HEK293 (cell line): ENCODE results near the gene POLD1.

Experiments
- CTCF ChIA-PET: fragments of 350-600 bp; formaldehyde crosslinking; extraction: SDS; loops from one replicate; lab custom pipeline; 2021; ENCODE audit warnings: antibody characterized with exemption; lab: Yijun Ruan, JAX
- POLR2A ChIA-PET: fragments of 300-600 bp; formaldehyde crosslinking; extraction: SDS; loops from one replicate; lab custom pipeline; 2020; ENCODE audit warnings: antibody characterized with exemption, inconsistent platforms; lab: Yijun Ruan, JAX
- H3K27ac ChIP-seq: fragments of 200-500 bp; sonication (Bioruptor generic); 2 replicates; pipeline ENCODE4 v1.5.1; 2014; ENCODE audit warnings: low read depth, low read length, control low read depth, inconsistent platforms; ENCODE audit errors: extremely low read depth
- H3K36me3 ChIP-seq, 2 experiments: fragments of 200-500 bp in 1 of 2; sonication (Bioruptor generic) in 1 of 2; 1 replicate in 1 of 2; 2 replicates in 1 of 2; pipeline ENCODE4 v1.5.1; 2014 to 2017; ENCODE audit warnings: inconsistent platforms in 2 of 2, low read length in 2 of 2; ENCODE audit not compliant: control insufficient read depth in 2 of 2, insufficient read depth in 1 of 2
- H3K4me1 ChIP-seq: fragments of 200-500 bp; sonication (Bioruptor generic); 2 replicates; pipeline ENCODE4 v1.5.1; 2014; ENCODE audit warnings: mild to moderate bottlenecking, low read length, inconsistent platforms; ENCODE audit not compliant: control insufficient read depth, insufficient read depth
- H3K4me3 ChIP-seq: 2 replicates; pipeline ENCODE4 v1.5.1; 2011; ENCODE audit warnings: low read depth, mild to moderate bottlenecking, control low read depth, low read length, moderate library complexity
- H3K9me3 ChIP-seq: fragments of 200-500 bp; sonication (Bioruptor generic); 2 replicates; pipeline ENCODE4 v1.5.1; 2014; ENCODE audit warnings: low read depth, low read length, inconsistent platforms; ENCODE audit not compliant: control insufficient read depth, insufficient read depth
- GFI1B ChIP-seq: fragments of 450-650 bp; formaldehyde crosslinking; IDR thresholded peaks from 2 replicates; pipeline ENCODE4 v1.5.1; 2016; ENCODE audit warnings: missing biosample characterization, missing genetic modification characterization
- KLF10 ChIP-seq: fragments of 450-650 bp; IDR thresholded peaks from 2 replicates; pipeline ENCODE4 v1.5.1; 2018; ENCODE audit warnings: missing biosample characterization, mild to moderate bottlenecking, missing genetic modification characterization
- KLF7 ChIP-seq: fragments of 450-650 bp; formaldehyde crosslinking; IDR thresholded peaks from 2 replicates; pipeline ENCODE4 v1.5.1; 2016; ENCODE audit warnings: missing biosample characterization, missing genetic modification characterization, borderline replicate concordance
- KLF8 ChIP-seq: fragments of 450-650 bp; formaldehyde crosslinking; IDR thresholded peaks from 2 replicates; pipeline ENCODE4 v1.5.1; 2016; ENCODE audit warnings: missing biosample characterization, missing genetic modification characterization
- PRDM1 ChIP-seq: fragments of 450-650 bp; formaldehyde crosslinking; IDR thresholded peaks from 2 replicates; pipeline ENCODE4; 2016; ENCODE audit warnings: missing biosample characterization, missing genetic modification characterization
- PRDM2 ChIP-seq: fragments of 450-650 bp; formaldehyde crosslinking; IDR thresholded peaks from 2 replicates; pipeline ENCODE4 v1.5.1; 2016; ENCODE audit warnings: missing biosample characterization, missing genetic modification characterization, borderline replicate concordance
- RBAK ChIP-seq: fragments of 450-650 bp; formaldehyde crosslinking; IDR thresholded peaks from 2 replicates; pipeline ENCODE4 v1.5.1; 2016; ENCODE audit warnings: missing biosample characterization, missing genetic modification characterization
- SP3 ChIP-seq: fragments of 450-650 bp; formaldehyde crosslinking; IDR thresholded peaks from 2 replicates; pipeline ENCODE4 v1.5.1; 2016; ENCODE audit warnings: missing biosample characterization, missing genetic modification characterization
- ZBTB11 ChIP-seq: fragments of 450-650 bp; formaldehyde crosslinking; conservative IDR thresholded peaks from 2 replicates; pipeline ENCODE4 v1.5.1; 2016; ENCODE audit warnings: low read depth, missing biosample characterization, missing genetic modification characterization
- ZBTB17 ChIP-seq: fragments of 450-650 bp; formaldehyde crosslinking; IDR thresholded peaks from 2 replicates; pipeline ENCODE4 v1.5.1; 2016; ENCODE audit warnings: missing biosample characterization, missing genetic modification characterization
- ZBTB6 ChIP-seq: fragments of 450-650 bp; formaldehyde crosslinking; IDR thresholded peaks from 2 replicates; pipeline ENCODE4 v1.5.1; 2017; ENCODE audit warnings: missing biosample characterization, missing genetic modification characterization
- ZIC2 ChIP-seq: fragments of 450-650 bp; formaldehyde crosslinking; IDR thresholded peaks from 2 replicates; pipeline ENCODE4 v1.5.1; 2016; ENCODE audit warnings: missing biosample characterization, missing genetic modification characterization
- ZNF37A ChIP-seq: fragments of 450-650 bp; IDR thresholded peaks from 2 replicates; pipeline ENCODE4 v1.5.1; 2018; ENCODE audit warnings: missing biosample characterization, missing genetic modification characterization
- ZNF391 ChIP-seq: fragments of 450-650 bp; formaldehyde crosslinking; IDR thresholded peaks from 2 replicates; pipeline ENCODE4 v1.5.1; 2016; ENCODE audit warnings: low read depth, missing biosample characterization, missing genetic modification characterization, borderline replicate concordance
- ZNF549 ChIP-seq: fragments of 450-650 bp; IDR thresholded peaks from 2 replicates; pipeline ENCODE4 v1.5.1; 2018; ENCODE audit warnings: missing biosample characterization, missing genetic modification characterization, mild to moderate bottlenecking, inconsistent platforms, moderate library complexity
- ZNF580 ChIP-seq: fragments of 450-650 bp; formaldehyde crosslinking; IDR thresholded peaks from 2 replicates; pipeline ENCODE4 v1.5.1; 2016; ENCODE audit warnings: missing biosample characterization, missing genetic modification characterization
- ZNF624 ChIP-seq: fragments of 450-650 bp; formaldehyde crosslinking; IDR thresholded peaks from 2 replicates; pipeline ENCODE4 v1.5.1; 2017; ENCODE audit warnings: missing biosample characterization, missing genetic modification characterization
- ZNF677 ChIP-seq: fragments of 450-650 bp; IDR thresholded peaks from 2 replicates; pipeline ENCODE4 v1.5.0; 2018; ENCODE audit warnings: missing biosample characterization, mild to moderate bottlenecking, missing genetic modification characterization, moderate library complexity
- ZNF785 ChIP-seq: fragments of 450-650 bp; formaldehyde crosslinking; IDR thresholded peaks from 2 replicates; pipeline ENCODE4 v1.5.1; 2016; ENCODE audit warnings: missing biosample characterization, missing genetic modification characterization
- ZNF837 ChIP-seq: fragments of 450-650 bp; formaldehyde crosslinking; IDR thresholded peaks from 2 replicates; pipeline ENCODE4 v1.5.1; 2016; ENCODE audit warnings: missing biosample characterization, missing genetic modification characterization

The POLD1 gene

GRCh38 chr19:50377517-50377916 lies 6.6 kb upstream of the POLD1 start:
- Histone ChIP-seq H3K36me3 (peaks cover 7 to 52% of the 10 kb centered on the region in 2 experiments; a peak in 2 of 3 replicates), H3K4me3 (no peak overlapping the region), H3K9me3 (no peaks in the 10 kb centered on the region), H3K4me1 (no peaks in the 10 kb centered on the region), H3K27ac (no peak overlapping the region)
- ChIA-PET POLR2A (no interaction called here), CTCF (interaction anchor here (1.2 kb wide), 1 partner anchor 48 kb away, joined by 4 read pairs; the partner anchor contains the start of gene KCNC3)
- TF ChIP-seq ZNF391 (tag by site-specific recombination) (no peak), KLF7 (tag by site-specific recombination) (no peak), ZNF785 (tag by site-specific recombination) (no peak), ZBTB17 (tag by site-specific recombination) (no peak), ZNF580 (tag by site-specific recombination) (no peak), GFI1B (no peak), PRDM2 (tag by site-specific recombination) (no peak), ZNF677 (no peak), ZBTB6 (no peak), ZBTB11 (tag by site-specific recombination) (no peak), ZNF37A (tag by site-specific recombination) (no peak), ZIC2 (tag by site-specific recombination) (no peak), SP3 (tag by site-specific recombination) (no peak), ZNF837 (tag by site-specific recombination) (no peak), KLF8 (tag by site-specific recombination) (no peak), RBAK (tag by site-specific recombination) (no peak), ZNF624 (no peak), PRDM1 (tag by site-specific recombination) (no peak), KLF10 (no peak), ZNF549 (no peak)
